HEK293T (cell line): ENCODE measurements around the gene CCNL2.

Source experiments
- BHLHE40 ChIP-seq: fragments of 450-650 bp; IDR thresholded peaks from 2 replicates; pipeline ENCODE4 v1.6.1; 2016; ENCODE audit warnings: mild to moderate bottlenecking, moderate library complexity, borderline replicate concordance
- ELF4 ChIP-seq: fragments of 450-650 bp; IDR thresholded peaks from 2 replicates; pipeline ENCODE4 v1.6.1; 2017; ENCODE audit warnings: antibody characterized with exemption
- FOXA1 ChIP-seq: fragments of 450-650 bp; IDR thresholded peaks from 2 replicates; pipeline ENCODE4 v1.6.1; 2016; ENCODE audit warnings: mild to moderate bottlenecking
- FOXK2 ChIP-seq: fragments of 450-650 bp; IDR thresholded peaks from 2 replicates; pipeline ENCODE4 v1.6.1; 2016; ENCODE audit warnings: mild to moderate bottlenecking
- SP1 ChIP-seq: fragments of 450-650 bp; IDR thresholded peaks from 2 replicates; pipeline ENCODE4 v1.6.1; 2017
- ZNF384 ChIP-seq: fragments of 450-650 bp; IDR thresholded peaks from 2 replicates; pipeline ENCODE4 v1.6.1; 2016

GRCh38 chr1:1432951-1433803, 34.0 kb upstream of the CCNL2 start:
- no peak for TF ChIP-seq SP1
- no peak for TF ChIP-seq FOXA1
- TF ChIP-seq BHLHE40: no peak
- TF ChIP-seq ELF4: no peak
- TF ChIP-seq FOXK2: no peak
- no peak for TF ChIP-seq ZNF384
